ENCODE measurements around the gene MPZL1.

The MPZL1 gene

DNA sequence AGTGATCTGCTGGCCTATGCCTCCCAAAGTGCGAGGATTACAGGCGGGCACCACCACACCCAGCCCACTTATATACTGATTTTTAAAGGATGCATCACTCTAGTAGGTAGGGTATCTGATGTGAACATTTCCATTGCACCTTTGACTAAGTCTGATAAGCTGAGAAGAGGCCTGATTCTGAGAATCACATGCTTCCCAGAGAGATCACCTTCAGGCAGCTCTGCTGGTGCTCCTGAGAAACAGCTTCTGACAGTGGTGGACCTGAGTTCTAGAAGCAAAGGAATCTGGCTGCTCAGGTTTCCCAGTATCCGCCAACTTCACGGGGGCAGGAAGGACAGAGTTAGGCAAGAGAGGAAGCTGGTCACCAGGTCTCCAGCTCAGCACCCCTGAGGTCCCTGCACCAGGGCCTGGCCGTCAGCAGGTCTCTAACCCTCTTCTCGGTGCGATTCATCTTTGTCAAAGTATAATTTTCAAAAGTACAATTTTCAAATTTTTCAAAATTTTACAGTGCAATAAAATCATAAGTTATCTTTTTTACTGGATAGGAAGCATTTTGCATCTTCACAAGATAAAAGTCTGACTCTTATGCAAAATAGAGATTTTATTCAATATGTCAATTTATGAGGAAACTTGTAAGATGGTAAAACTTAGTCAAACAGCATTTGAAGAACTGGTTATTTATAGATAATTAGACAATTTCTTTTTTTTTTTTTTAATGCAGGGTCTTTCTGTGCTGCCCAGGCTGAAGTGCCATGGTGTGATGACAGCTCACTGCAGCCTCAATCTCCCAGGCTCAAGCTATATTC lies 25.8 kb upstream of the MPZL1 start:
- no peak for DNase-seq

DNA sequence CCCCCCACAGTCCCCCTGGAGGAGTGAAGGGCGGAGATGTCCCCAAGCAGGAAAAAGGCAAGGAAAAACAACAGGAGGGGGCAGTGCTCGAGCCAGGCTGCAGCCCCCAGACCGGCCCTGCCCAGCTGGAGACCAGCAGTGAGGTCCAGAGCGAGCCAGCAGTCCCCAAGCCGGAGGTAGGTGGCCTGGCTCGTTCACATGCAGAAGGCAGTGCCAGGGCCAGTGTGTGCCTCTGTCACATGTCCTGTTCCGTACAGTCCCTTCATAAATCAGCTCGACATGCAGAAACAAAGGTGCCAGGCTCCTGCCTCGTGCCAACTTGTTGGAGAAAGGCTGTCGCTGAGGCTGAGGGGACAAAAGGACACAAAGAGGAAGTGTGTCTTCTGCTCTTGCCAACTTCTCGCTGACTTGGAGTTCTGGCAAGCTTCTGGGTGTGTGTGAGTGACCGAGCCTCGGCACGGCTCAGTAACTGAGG lies 24.1 kb upstream of the MPZL1 start:
- no peak for DNase-seq

DNA sequence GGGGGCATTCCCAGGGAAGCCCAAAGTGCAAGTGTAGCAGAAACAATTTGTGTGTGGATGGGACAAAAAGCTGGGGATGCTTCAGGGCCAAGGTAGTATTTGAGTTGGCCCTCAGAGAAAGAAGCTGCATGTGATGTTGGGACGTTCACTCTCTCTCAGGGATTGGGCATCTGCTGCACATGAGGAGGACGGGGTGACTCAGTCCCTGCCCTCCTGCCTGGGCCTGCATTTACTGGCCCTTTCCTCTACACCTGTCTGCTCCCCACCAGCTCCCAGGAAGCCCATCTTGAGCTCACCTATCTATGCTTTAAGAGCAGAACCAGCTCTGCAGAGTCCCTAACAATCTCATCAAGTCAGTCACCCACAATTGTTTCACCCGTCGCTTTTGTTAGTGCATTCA lies 23.5 kb upstream of the MPZL1 start:
- DNase-seq = no peak

DNA sequence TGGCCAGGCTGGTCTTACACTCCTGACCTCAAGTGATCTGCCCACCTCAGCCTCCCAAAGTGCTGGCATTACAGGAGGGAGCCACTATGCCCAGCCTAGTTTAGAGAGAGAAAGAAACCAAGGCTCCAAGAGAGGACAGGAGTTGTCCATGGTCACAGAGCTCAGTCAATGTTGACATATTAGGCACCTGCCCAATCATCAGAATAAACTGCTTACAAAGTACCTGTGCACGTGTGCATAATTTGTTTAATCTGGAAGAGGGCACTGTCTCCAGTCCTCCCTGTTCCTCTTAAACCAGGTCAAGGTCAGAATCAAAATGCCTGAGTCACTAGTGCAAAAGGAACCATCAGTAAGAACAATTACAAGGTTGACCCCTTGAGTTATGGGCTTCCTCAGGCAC lies 20.3 kb upstream of the MPZL1 start:
- no peak for DNase-seq

DNA sequence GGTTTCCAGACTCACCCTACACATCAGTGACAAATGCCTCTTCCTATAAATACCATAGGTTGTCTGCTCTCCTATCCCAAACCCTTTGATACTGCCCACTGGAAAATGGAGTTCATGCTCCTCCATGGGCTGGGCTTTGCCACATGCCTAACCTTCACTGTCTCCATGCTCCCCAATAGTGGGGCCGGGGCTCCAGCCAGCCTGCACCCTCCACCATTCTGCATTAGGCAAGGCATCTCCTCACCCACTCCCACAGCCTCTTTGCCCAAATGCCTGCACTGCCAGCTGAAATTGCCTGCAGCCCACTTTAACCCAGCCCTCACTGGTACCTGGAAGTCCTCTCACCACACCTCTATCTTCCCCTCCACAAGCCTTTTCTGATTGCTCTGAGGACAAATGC lies 18.2 kb upstream of the MPZL1 start:
- no peak for DNase-seq

DNA sequence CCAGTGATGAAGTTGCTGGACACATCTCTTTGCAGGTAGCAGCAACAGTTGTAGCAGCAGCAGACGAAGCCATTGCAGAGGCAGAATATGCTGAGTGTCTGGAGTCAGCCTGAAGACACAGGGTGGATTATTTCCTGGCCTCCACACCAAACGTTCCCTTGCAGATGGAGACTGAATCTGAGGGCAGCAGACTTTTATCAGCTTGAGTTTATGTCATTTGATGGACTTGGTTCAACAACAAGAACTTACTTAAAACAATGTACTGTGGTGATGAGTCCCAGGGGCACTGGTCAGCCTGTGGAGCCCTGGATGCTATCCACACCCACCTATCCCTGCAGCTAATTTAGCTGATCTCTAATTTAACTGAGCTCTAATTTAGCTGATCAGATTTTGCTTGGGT lies 17.1 kb upstream of the MPZL1 start:
- no peak for DNase-seq

DNA sequence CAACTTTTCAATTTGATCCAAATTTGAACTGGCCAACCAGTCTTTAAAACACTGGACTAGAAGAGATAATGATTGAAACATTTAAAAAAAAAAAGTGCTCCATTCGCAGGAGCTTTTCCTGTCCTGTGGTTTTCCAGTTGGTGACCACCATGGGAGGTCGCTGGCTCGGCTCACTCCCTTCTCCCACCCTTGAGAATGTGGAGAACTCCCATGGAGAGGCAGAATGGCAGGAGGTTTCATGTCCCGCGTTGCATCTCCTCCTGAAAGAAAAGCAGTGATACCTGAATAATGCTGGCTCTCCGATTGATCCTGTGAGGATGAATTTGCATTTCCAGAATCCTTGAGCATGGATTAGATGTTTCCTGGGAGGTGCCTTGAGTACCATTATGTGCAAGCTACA lies 16.5 kb upstream of the MPZL1 start:
- no peak for DNase-seq

DNA sequence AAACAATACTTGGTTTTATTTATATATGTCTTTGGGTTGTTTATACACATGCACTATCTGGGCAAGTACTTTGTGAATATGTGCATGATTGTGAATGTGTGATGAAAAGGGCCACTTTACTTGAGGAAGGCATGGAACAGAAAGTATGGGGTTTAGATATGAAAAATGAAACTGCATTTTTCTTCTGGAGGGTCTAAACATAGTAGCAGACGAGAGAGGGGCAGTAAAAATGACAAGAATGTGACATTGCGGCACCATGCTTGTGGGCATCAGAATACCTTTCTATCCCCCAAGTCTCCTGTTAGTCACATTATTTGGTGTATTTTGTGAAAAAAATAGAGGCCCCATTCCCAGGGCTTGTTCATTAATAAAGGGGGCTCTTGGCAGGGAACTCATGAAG lies 15.4 kb upstream of the MPZL1 start:
- no peak for DNase-seq

DNA sequence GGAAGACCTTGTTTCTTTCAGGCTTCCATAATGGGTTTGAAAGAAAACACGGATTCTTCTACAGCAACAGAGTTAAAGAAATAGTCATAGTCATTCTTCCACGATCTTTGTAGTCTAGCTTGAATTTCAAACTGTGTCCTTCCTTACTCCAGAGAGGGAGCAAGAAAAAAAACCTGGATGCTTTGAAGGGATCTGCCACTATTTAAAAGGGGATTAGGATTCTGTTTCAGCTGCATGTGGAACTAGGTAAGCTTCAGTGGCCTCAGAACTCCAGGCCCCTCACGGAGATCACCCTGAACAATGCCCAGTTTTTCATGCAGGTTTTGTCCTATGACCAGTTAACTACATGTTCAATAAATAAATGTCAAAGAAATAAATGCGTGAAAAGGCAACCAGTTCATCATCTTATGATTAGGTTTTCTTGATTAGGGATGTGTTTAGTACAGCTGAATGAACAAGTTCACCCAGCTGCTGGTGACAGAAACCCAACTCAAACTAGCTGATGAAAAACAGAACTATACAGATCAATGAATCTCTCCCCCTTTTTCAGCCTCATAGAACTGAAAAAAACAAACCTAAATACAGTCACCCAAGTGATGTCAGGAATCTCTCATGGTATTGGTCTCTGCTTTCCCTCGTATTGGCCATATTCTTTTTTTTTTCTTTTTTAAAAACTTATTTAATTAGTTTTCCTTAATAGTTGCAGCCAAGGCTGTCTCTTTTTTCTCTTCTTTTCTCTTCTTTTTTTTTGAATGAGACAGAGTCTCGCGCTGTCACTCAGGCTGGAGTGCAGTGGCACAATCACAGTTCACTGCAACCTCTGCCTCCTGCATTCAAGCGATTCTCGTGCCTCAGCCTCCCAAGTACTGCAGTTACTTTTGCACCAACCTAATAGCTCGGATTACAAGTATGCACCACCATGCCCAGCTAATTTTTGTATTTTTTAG lies 14.6 kb upstream of the MPZL1 start:
- DNase-seq = no peak

DNA sequence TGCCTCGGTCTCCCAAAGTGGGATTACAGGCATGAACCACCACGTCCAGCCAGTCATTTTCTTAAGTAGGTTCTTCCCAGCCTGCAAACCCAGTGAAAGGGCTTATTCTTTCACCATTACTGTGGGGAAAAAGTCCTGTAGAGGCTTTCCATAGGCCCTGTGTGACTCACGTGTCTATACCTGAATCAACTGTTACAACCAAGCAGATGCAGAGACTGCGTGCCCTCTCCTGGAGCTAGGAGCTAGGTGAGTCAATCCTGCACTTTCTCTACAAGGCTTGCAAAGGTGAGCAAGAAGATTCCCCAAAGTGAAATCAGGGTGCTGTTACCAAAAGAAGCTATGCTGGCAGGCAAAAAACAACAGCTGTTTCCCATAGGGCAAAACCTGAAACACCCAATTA lies 13.8 kb upstream of the MPZL1 start:
- no peak for DNase-seq

DNA sequence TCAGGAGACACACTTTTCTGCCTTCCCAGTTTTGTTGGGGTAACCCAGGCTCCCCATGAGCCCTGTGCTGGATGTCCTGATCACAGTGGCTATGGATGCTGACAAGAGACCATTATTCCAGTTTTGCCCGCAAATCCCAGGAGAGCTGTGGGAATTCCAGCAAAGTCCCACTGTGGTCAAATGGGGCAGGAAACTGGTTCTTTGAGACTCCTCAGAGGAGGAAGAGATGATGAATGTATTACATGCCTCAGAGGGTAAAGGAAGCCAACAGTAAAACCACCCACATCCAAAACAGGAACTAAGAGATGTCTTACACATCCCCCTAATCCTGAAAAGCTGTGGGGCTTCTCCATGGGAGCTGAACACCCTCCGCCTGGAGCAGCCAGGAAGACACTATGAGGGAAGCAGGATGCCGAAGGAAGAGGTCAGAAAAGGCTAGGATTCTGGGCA lies 12.8 kb upstream of the MPZL1 start:
- DNase-seq = no peak

DNA sequence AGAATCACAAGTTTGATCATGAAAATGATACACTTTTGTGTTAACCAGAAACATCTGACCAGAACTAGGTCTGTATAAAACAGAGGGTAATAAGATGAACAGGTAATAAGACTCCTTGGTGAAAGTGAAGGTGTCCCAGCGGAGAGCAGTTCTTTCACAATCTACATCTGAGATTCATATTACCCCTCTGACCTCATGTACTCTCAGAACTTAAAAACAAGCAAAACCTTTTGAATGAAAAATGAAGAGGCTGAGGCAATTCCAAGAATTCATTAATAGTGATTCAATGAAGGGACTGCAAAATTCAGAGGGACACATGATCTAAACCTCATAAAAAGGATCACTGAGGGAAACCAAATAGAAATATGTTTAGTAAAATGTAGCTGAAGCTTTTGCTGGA lies 10.9 kb upstream of the MPZL1 start:
- DNase-seq = no peak

DNA sequence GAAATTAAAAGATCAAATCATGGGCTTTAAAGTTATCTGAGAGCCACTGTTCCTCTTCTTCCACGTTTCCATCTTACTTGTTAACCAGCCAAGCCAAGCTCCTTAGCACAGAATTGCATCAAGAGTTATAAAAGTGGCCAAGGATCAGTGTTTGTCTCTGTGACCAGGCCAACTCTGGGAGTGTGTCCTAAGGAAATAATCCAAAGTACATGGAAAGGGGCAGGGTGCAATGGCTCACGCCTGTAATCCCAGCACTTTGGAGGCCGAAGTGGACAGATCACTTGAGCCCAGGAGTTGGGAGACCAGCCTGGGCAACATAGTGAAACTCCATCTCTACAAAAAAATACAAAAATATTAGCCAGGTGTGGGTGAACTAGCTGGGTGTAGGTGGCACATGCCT lies 10.0 kb upstream of the MPZL1 start:
- DNase-seq = no peak

DNA sequence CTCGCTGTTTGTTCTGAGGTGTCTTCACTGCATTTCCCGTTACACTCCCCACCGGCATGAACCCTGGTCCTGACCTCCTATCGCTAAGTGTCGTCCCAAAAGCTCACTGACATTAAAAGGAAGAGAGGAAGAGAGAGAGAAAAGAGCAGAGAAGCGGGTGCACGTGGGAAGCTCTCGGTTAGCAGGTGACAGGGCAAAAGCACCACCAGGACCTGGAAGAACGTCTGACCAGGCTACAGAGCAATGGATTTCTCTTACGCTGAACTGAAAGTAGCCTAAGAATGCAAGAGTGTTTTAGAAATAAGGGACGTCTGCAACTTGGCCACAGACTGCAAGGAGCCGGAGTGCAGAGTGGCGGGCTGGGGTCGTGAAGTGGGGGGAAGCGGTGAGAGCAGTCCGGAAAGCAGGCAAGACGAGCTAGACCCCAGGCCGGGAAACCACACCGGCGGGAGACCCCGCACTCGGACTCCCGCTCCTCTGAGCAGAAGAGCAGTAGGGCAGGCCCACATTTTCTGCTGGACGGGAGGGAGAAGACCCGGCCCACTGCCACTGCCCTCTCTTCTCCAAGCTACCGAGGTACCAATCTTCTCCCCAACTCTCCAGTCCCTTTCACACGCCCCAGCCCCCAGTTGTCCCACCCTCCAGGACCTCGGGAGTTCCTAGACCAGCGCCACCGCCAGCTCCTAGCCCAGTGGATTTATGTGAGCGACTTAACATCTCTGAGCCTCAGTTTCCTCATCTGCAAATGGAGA lies 8.3 kb upstream of the MPZL1 start:
- DNase-seq = no peak

DNA sequence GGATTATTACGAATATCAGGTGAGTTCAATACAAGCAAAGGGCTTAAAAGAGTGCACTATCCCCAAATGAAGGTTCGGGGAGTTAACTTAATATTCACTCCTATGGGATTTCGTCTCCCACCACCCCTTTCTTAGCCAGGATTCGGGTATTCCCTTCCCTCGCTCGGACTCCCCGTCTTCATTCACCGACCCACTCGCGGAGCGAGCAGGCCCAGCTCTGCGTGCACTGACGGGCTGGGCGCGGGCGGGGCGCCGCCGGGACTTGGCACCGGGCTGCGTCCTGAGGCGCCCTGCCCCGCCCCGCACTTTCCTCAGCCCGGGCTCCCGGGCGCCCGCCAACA lies 7.7 kb upstream of the MPZL1 start:
- no peak for DNase-seq

DNA sequence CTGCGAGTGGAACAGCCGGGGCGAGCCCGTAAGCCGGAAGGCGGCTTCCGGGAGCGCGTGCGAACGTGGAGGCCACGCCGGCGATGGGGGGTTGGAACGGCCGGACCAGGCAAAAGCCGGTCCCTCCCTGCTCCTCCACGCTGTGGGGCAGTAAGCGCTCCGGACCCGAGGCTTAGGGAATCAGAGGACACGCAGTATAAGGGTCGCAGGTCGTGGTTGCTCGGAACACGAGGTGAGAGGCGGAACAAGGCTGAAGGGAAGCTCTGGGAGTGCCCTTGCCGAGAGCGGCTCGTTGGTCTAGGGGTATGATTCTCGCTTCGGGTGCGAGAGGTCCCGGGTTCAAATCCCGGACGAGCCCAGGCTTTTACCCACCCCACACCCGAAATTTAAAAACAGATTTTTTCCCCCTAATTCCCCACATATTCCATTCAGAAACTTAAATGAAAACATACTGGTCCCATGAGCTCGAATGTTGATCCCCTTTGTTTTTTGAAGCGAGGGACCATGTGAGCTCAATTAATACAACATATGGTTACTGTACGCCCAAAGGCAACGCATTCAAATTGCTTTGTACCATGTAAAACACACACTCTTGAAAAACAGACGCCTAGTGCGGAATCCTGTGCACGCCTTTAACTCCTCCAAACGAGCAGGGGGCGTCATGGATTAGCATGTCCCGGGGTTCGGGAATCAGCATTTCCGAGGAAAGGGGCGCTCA lies 7.2 kb upstream of the MPZL1 start:
- no peak for DNase-seq

DNA sequence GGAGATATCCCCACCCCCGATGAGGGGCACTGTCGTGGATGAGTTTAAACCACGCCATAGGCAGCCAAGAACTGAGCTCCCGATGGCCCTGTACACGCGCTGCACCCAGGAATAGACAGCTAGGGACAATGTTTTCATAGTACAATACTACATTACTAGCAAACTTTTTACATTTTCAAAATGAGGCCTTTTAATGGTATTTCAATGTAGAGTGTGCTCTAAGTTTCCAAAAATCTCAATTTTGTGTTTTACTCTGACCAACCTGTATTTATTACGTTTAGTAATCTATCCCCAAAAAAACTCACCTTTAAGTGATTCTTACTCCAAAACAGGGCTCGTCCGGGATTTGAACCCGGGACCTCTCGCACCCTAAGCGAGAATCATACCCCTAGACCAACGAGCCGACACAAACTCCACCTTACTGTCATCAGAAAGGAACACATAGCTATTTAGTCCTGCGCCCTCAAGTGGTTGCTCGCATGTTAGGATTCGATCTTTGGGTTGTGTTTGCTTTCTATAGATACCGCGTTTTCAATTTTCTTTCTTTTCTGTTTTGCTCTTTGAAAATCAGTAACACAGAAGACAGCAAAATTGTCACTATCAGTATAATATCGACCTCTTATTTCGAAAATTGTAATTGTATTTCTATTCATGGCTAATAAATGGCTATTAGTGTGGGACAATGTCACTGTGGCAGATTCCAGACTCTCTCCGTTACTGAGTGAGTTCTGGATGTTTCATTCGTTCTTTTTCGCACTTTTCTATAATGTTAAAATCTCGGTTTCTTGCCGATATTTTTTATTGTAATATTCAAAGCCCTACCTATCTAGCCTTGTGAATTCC lies 6.4 kb upstream of the MPZL1 start:
- DNase-seq = peak; percentile 74

DNA sequence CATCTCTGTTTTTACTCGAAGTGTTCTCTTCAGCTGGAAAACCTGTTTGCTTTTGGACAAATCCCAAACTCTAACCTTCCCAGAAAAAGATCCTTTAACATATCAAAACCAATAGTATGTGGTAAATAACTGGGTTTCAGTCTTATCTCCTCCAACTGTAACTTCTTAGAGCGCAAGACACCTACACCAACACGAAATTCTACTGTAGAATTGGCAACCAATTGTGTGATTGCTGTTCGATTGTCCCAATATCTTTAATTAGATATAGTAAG lies 5.8 kb upstream of the MPZL1 start:
- no peak for DNase-seq

DNA sequence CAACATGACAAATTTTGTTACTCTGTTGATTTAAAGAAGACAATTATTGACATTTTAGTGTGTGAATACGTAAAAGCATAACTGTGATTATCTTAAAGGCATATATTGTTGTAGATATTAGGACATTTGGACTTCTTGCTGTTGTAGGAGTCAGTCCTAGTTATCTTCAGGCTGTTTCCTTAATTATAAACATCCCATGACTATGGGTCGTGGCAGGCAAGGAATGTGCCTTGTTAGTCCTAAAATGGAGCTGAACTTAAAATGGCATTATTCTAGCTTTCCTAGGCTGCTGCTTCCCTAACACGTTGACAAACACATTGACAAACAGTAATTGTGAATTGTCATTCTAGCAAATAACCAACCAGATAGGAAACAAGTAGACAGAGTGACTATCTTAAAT lies 4.4 kb upstream of the MPZL1 start:
- DNase-seq = no peak

DNA sequence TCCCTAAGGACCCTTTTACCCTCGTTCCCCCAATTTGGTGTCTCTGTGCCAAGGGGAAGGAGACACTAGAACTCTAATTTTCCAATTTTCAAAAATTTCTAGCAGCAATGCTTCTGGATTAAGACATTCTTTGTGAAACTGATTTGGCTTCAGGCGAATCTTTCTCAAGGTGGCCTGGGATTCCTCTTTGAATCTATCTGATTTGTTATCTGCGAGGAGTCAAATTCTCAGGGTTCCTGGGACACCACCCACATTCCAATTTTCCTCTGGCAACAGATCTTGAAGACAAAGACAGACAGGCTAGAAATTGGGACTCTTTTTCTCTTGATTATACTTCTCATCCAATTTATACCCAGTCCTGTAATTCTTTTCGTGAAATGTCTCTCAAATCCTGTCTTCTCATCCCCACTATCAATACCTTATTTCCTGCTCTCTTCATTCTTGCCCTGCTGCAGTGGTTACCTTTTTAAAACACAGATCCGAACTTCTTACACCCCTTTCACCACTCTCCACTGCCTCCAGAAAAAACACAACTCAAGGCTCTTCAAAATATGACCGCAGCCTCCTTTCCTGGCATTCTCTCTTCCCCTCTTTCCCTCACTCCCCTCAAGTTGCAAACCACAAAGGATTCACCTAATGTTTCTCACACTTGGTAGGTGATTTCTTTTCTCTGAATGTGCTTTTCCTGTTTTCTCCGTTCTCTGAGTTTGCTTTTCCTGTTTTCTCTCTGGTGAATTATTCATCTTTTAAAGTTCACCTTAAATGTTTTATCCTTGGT lies 2.7 kb upstream of the MPZL1 start:
- no peak for DNase-seq
